Mesenteric fat pad (tissue), 1 donor: ENCODE data around the gene GCN1. TPM values are rescaled to one million over a fixed set of nuclear protein-coding genes. Genes with fewer than 3 reads are reported as not detected.

ENCODE experiments used
- DNase-seq: peaks from one replicate; pipeline ENCODE4 v3.0.0-alpha.2; 2020; ENCODE audit warnings: low spot score
- total RNA-seq: library from RNA; stranded (reverse); fragmentation: NEBNext Ultra II Directional; extraction: Animal tissue kit (Norgen Biotek cat#: 25700); gene quantifications from one replicate; pipeline ENCODE4 v1.2.1, GENCODE V29; 2021
- donor health status: DM: yes; HTN: yes; CAD: no.

Gene GCN1
- total RNA-seq, 1 donor from 2014 or later = 97.0 TPM

- no peak for DNase-seq
Observed at GRCh38 chr12:120118321-120119061, 76.0 kb downstream of the GCN1 start.

GRCh38 chr12:120117961-120118320 lies 76.6 kb downstream of the GCN1 start:
- DNase-seq = no peak

GRCh38 chr12:120116792-120117651 lies 77.5 kb downstream of the GCN1 start:
- DNase-seq = peak; percentile 98

- no peak for DNase-seq
Observed at GRCh38 chr12:120116441-120116791, 78.1 kb downstream of the GCN1 start, which contains the start of gene RAB35. RAB35 (minus strand) TSS chr12:120116753; CDS start chr12:120116650, 103 bp downstream.

GRCh38 chr12:120115692-120116440 lies 78.6 kb downstream of the GCN1 start:
- DNase-seq = no peak

GRCh38 chr12:120115066-120115465 lies 79.4 kb downstream of the GCN1 start:
- no peak for DNase-seq

- no peak for DNase-seq
Observed at GRCh38 chr12:120110550-120111501, 83.7 kb downstream of the GCN1 start.

GRCh38 chr12:120109570-120110267 lies 84.8 kb downstream of the GCN1 start:
- no peak for DNase-seq

- DNase-seq = no peak
Observed at GRCh38 chr12:120106151-120106550, 88.4 kb downstream of the GCN1 start.

- no peak for DNase-seq
Observed at GRCh38 chr12:120103371-120103770, 91.1 kb downstream of the GCN1 start.

GRCh38 chr12:120103044-120103338 lies 91.5 kb downstream of the GCN1 start:
- DNase-seq = no peak

- DNase-seq = no peak
Observed at GRCh38 chr12:120102189-120103043, 92.1 kb downstream of the GCN1 start.

- no peak for DNase-seq
Observed at GRCh38 chr12:120101617-120102016, 92.9 kb downstream of the GCN1 start.

GRCh38 chr12:120101182-120101581 lies 93.3 kb downstream of the GCN1 start:
- no peak for DNase-seq

GRCh38 chr12:120100630-120101029 lies 93.9 kb downstream of the GCN1 start:
- DNase-seq = no peak

- no peak for DNase-seq
Observed at GRCh38 chr12:120099738-120100137, 94.8 kb downstream of the GCN1 start.

- no peak for DNase-seq
Observed at GRCh38 chr12:120098756-120099470, 95.6 kb downstream of the GCN1 start.

GRCh38 chr12:120096671-120097202 lies 97.8 kb downstream of the GCN1 start:
- no peak for DNase-seq
